A549 treated with CpdA at 1 μM for 4 hours (cell line): ENCODE data around the gene SERTAD2. TPM values are rescaled to one million over a fixed set of nuclear protein-coding genes. Genes with fewer than 3 reads are reported as not detected.

ENCODE experiments used
- total RNA-seq: library from RNA; stranded (reverse); fragments of 200-300 nt; extraction: Qiagen RNA extraction; gene quantifications from 5 replicates; pipeline ENCODE4 v1.2.3, GENCODE V29; 2022; ENCODE audit warnings: low read depth

Gene SERTAD2
- total RNA-seq: 12.0 to 15.7 TPM (median 14.9 TPM) in 5 replicates

GRCh38 chr2:64653109-64654062, at the start of gene SERTAD2:
TSS of gene SERTAD2 (minus strand) at chr2:64653913. CDS start at chr2:64636871, 17,042 bp downstream.

Other genes starting within 250 kb of the SERTAD2 start
- gene LGALSL, start 199.8 kb downstream of the SERTAD2 start, total RNA-seq: 9.0 to 12.0 TPM (median 11.2 TPM) in 5 replicates
- gene AFTPH, start 129.6 kb downstream of the SERTAD2 start, total RNA-seq: 24.0 to 27.4 TPM (median 24.7 TPM) in 5 replicates